H1 (cell line): ENCODE data around the gene GAS7. TPM values are rescaled to one million over a fixed set of nuclear protein-coding genes. Genes with fewer than 3 reads are reported as not detected.

Experiments used
- CTCF ChIA-PET: fragments of 300-600 bp; sonication (Branson Sonifier 250); formaldehyde crosslinking; loops from one replicate; lab custom pipeline; 2021; ENCODE audit not compliant: partially characterized antibody; lab: Charles Lee
- POLR2A ChIA-PET: fragments of 300-600 bp; sonication (Branson Sonifier 250); formaldehyde crosslinking; loops from one replicate; lab custom pipeline; 2021; ENCODE audit warnings: inconsistent platforms; ENCODE audit not compliant: partially characterized antibody; lab: Charles Lee
- DNase-seq, 2 experiments: peaks; one replicate each; pipeline versions ENCODE4 v3.0.0 to v3.0.0-alpha.2; 2010 to 2022; ENCODE audit warnings: low spot score in 2 of 2, low read depth in 1 of 2, mixed read lengths in 1 of 2
- FAIRE-seq: peaks from 2 replicates; lab custom pipeline; 2011; peaks lifted over from hg19 to GRCh38; lab: Jason Lieb, UNC
- H2AFZ ChIP-seq: 2 replicates; pipeline ENCODE4 v1.8.1; 2012; ENCODE audit warnings: low read length, inconsistent platforms
- H2AK5ac ChIP-seq: 2 replicates; pipeline ENCODE4 v1.6.1; 2013; ENCODE audit warnings: low read depth, low read length
- H2BK120ac ChIP-seq: replicated peaks from 2 replicates; pipeline ENCODE3; 2013; ENCODE audit warnings: low read depth, low read length, inconsistent platforms
- H2BK12ac ChIP-seq: 2 replicates; pipeline ENCODE4 v1.6.1; 2013; ENCODE audit warnings: low read depth, low read length
- H2BK15ac ChIP-seq: 2 replicates; pipeline ENCODE4 v1.6.1; 2013; ENCODE audit warnings: low read length
- H2BK20ac ChIP-seq: 2 replicates; pipeline ENCODE4 v1.6.1; 2013; ENCODE audit warnings: low read length
- H2BK5ac ChIP-seq: 2 replicates; pipeline ENCODE4 v1.6.1; 2013; ENCODE audit warnings: low read depth, low read length
- H3K14ac ChIP-seq: 2 replicates; pipeline ENCODE4 v1.6.1; 2013; ENCODE audit warnings: inconsistent platforms; ENCODE audit not compliant: insufficient read length
- H3K18ac ChIP-seq: 2 replicates; pipeline ENCODE4 v1.6.1; 2013; ENCODE audit warnings: low read length; ENCODE audit errors: extremely low read depth
- H3K23ac ChIP-seq: 2 replicates; pipeline ENCODE4 v1.6.1; 2013; ENCODE audit warnings: inconsistent platforms; ENCODE audit not compliant: insufficient read length
- H3K23me2 ChIP-seq: 2 replicates; pipeline ENCODE4 v1.6.1; 2013; ENCODE audit warnings: low read depth, low read length
- H3K27ac ChIP-seq: 2 replicates; pipeline ENCODE4 v1.6.1; 2011; ENCODE audit warnings: low read depth, low read length, inconsistent platforms
- H3K27me3 ChIP-seq, 4 experiments: replicated peaks in 1 of 4; 1 replicate in 1 of 4; 2 replicates in 3 of 4; pipeline versions ENCODE4 v1.6.1 to v1.8.1; 2011 to 2013; ENCODE audit warnings: low read length in 3 of 4, mild to moderate bottlenecking in 3 of 4, inconsistent platforms in 2 of 4, mixed read lengths in 2 of 4, moderate library complexity in 1 of 4; ENCODE audit not compliant: control insufficient read depth in 3 of 4, insufficient read depth in 3 of 4; ENCODE audit errors: extremely low read depth in 1 of 4
- H3K36me3 ChIP-seq, 4 experiments: 2 replicates each; pipeline versions ENCODE4 v1.6.1 to v1.8.1; 2011 to 2013; ENCODE audit warnings: mild to moderate bottlenecking in 4 of 4, low read length in 3 of 4, moderate library complexity in 2 of 4, control low read depth in 1 of 4, inconsistent platforms in 1 of 4; ENCODE audit not compliant: insufficient read depth in 4 of 4, control insufficient read depth in 2 of 4
- H3K4ac ChIP-seq: replicated peaks from 2 replicates; pipeline ENCODE3; 2013; ENCODE audit warnings: low read length, low read depth, mixed read lengths, inconsistent platforms; ENCODE audit not compliant: insufficient read length
- H3K4me1 ChIP-seq, 4 experiments: replicated peaks in 1 of 4; 1 replicate in 1 of 4; 2 replicates in 3 of 4; pipeline versions ENCODE4 v1.6.1 to v1.8.1; 2011 to 2013; ENCODE audit warnings: low read length in 3 of 4, inconsistent platforms in 2 of 4, mixed read lengths in 1 of 4; ENCODE audit not compliant: insufficient read depth in 4 of 4, control insufficient read depth in 3 of 4
- H3K4me2 ChIP-seq, 2 experiments: 2 replicates each; pipeline versions ENCODE4 v1.6.1 to v1.8.1; 2011 to 2013; ENCODE audit warnings: low read depth in 2 of 2, low read length in 2 of 2, control low read depth in 1 of 2, inconsistent platforms in 1 of 2, mild to moderate bottlenecking in 1 of 2; ENCODE audit not compliant: insufficient read depth in 1 of 2
- H3K4me3 ChIP-seq, 4 experiments: fragments of 200-600, 300-600 bp in 1 of 4; sonication (generic), shearing (Covaris generic), sonication (Bioruptor Twin) in 1 of 4; 2 replicates each; pipeline versions ENCODE4 v1.5.1 to v1.8.1; 2011 to 2016; ENCODE audit warnings: low read length in 4 of 4, low read depth in 3 of 4, control low read depth in 2 of 4, inconsistent platforms in 2 of 4, mild to moderate bottlenecking in 2 of 4, mixed read lengths in 1 of 4, moderate library complexity in 1 of 4; ENCODE audit not compliant: insufficient read depth in 2 of 4; ENCODE audit errors: extremely low read depth in 1 of 4
- H3K56ac ChIP-seq: replicated peaks from 2 replicates; pipeline ENCODE3; 2013; ENCODE audit warnings: low read depth, mild to moderate bottlenecking, mixed read lengths, low read length, inconsistent platforms; ENCODE audit not compliant: insufficient read length
- H3K79me1 ChIP-seq: 2 replicates; pipeline ENCODE4 v1.6.1; 2013; ENCODE audit warnings: low read depth, low read length, control low read depth
- H3K79me2 ChIP-seq, 2 experiments: 2 replicates each; pipeline versions ENCODE4 v1.6.1 to v1.8.1; 2012 to 2013; ENCODE audit warnings: low read length in 2 of 2, mild to moderate bottlenecking in 2 of 2, inconsistent platforms in 1 of 2; ENCODE audit not compliant: insufficient read depth in 2 of 2, control insufficient read depth in 1 of 2
- H3K9ac ChIP-seq, 4 experiments: replicated peaks in 1 of 4; 1 replicate in 1 of 4; 2 replicates in 3 of 4; pipeline versions ENCODE4 v1.6.1 to v1.8.1; 2011 to 2013; ENCODE audit warnings: low read depth in 3 of 4, low read length in 3 of 4, control low read depth in 2 of 4, mild to moderate bottlenecking in 2 of 4, moderate library complexity in 2 of 4, inconsistent platforms in 1 of 4; ENCODE audit errors: extremely low read depth in 1 of 4
- H3K9me3 ChIP-seq, 2 experiments: 2 replicates each; pipeline versions ENCODE4 v1.6.1 to v1.8.1; 2012 to 2013; ENCODE audit warnings: mild to moderate bottlenecking in 2 of 2, moderate library complexity in 2 of 2, control low read depth in 1 of 2, inconsistent platforms in 1 of 2, low read depth in 1 of 2, low read length in 1 of 2, mixed read lengths in 1 of 2; ENCODE audit not compliant: insufficient read depth in 2 of 2
- H4K20me1 ChIP-seq, 2 experiments: replicated peaks in 1 of 2; 2 replicates each; pipeline versions ENCODE3 to v1.8.1; 2011 to 2013; ENCODE audit warnings: inconsistent platforms in 2 of 2, low read length in 2 of 2, mild to moderate bottlenecking in 1 of 2; ENCODE audit not compliant: insufficient read depth in 2 of 2, control insufficient read depth in 1 of 2
- H4K5ac ChIP-seq: 2 replicates; pipeline ENCODE4 v1.6.1; 2013; ENCODE audit warnings: low read length, low read depth, mixed read lengths, inconsistent platforms; ENCODE audit not compliant: insufficient read length
- H4K8ac ChIP-seq: 2 replicates; pipeline ENCODE4 v1.8.0; 2013; ENCODE audit warnings: mild to moderate bottlenecking, moderate library complexity, low read length, inconsistent platforms; ENCODE audit not compliant: insufficient read depth; ENCODE audit errors: extremely low read depth
- H4K91ac ChIP-seq: replicated peaks from 2 replicates; pipeline ENCODE3; 2013; ENCODE audit warnings: low read length, mixed read lengths, inconsistent platforms; ENCODE audit not compliant: insufficient read length
- BCL11A ChIP-seq, 2 experiments: IDR thresholded peaks; one replicate each; pipeline ENCODE4 v1.6.1; 2011; ENCODE audit warnings: low read depth in 2 of 2, low read length in 2 of 2, mild to moderate bottlenecking in 2 of 2
- CTCF ChIP-seq, 3 experiments: IDR thresholded peaks; 1 replicate in 2 of 3; 2 replicates in 1 of 3; pipeline versions ENCODE4 v1.5.1 to v1.6.1; 2011; ENCODE audit warnings: low read length in 3 of 3, mild to moderate bottlenecking in 3 of 3, inconsistent platforms in 2 of 3, low read depth in 1 of 3, moderate library complexity in 1 of 3; ENCODE audit not compliant: insufficient read depth in 1 of 3; ENCODE audit errors: control extremely low read depth in 1 of 3
- KDM1A ChIP-seq: fragments of 200-600, 300-600 bp; sonication (generic); IDR thresholded peaks from 2 replicates; pipeline ENCODE4 v1.7.1; 2016; ENCODE audit warnings: mild to moderate bottlenecking, low read length, borderline replicate concordance
- KDM4A ChIP-seq: IDR thresholded peaks from one replicate; pipeline ENCODE4 v1.7.1; 2012; ENCODE audit warnings: low read depth, mild to moderate bottlenecking, moderate library complexity, low read length, inconsistent platforms; ENCODE audit not compliant: severe bottlenecking
- POLR2A ChIP-seq, 2 experiments: IDR thresholded peaks; 1 replicate in 1 of 2; 2 replicates in 1 of 2; pipeline ENCODE4 v1.6.1; 2011; ENCODE audit warnings: low read depth in 2 of 2, low read length in 2 of 2, mild to moderate bottlenecking in 2 of 2; ENCODE audit errors: control extremely low read depth in 1 of 2
- RAD21 ChIP-seq, 2 experiments: IDR thresholded peaks in 1 of 2; conservative IDR thresholded peaks in 1 of 2; 2 replicates each; pipeline ENCODE4 v1.6.1; 2011; ENCODE audit warnings: low read depth in 2 of 2, low read length in 2 of 2, improper control_type of control experiment in 1 of 2, inconsistent platforms in 1 of 2, mild to moderate bottlenecking in 1 of 2, moderate library complexity in 1 of 2
- SP2 ChIP-seq: IDR thresholded peaks from 2 replicates; pipeline ENCODE4 v1.6.1; 2012; ENCODE audit warnings: mild to moderate bottlenecking, low read length, inconsistent platforms
- SP4 ChIP-seq: IDR thresholded peaks from 2 replicates; pipeline ENCODE4 v1.6.1; 2012; ENCODE audit warnings: low read length, inconsistent platforms
- TCF12 ChIP-seq: IDR thresholded peaks from 2 replicates; pipeline ENCODE4 v1.6.1; 2011; ENCODE audit warnings: low read depth, mild to moderate bottlenecking, low read length
- TEAD4 ChIP-seq: IDR thresholded peaks from 2 replicates; pipeline ENCODE4 v1.6.1; 2012; ENCODE audit warnings: low read depth, low read length, inconsistent platforms, mixed read lengths
- YY1 ChIP-seq: IDR thresholded peaks from 2 replicates; pipeline ENCODE4 v1.6.1; 2011; ENCODE audit warnings: low read depth, mild to moderate bottlenecking, low read length
- WGBS, 2 experiments: shearing (Covaris generic) in 1 of 2; methylation state at CpG; one replicate each; pipeline versions ENCODE4 v1.1.6 to v1.1.7; 2013 to 2015; ENCODE audit warnings: low lambda C conversion rate in 2 of 2, mixed read lengths in 2 of 2, inconsistent platforms in 1 of 2, low coverage in 1 of 2, missing lambda C conversion rate in 1 of 2; ENCODE audit not compliant: insufficient replicate concordance in 2 of 2, insufficient coverage in 1 of 2, insufficient read length in 1 of 2; ENCODE audit errors: extremely low coverage in 1 of 2, missing lambda C conversion rate in 1 of 2; 5-methylcytosine and 5-hydroxymethylcytosine counted together
- polyA plus RNA-seq, 7 experiments: library from polyadenylated mRNA; depleted of rRNA in 3 of 7; stranded (reverse) in 5 of 7; unstranded in 2 of 7; fragments of >200 nt in 5 of 7; fragments of 200-250 nt in 2 of 7; gene quantifications; 1 replicate in 5 of 7; 2 replicates in 1 of 7; 4 replicates in 1 of 7; pipeline versions ENCODE4 v1.2.1 to v1.2.3, GENCODE V29; 2011 to 2013; ENCODE audit warnings: missing spikeins in 2 of 7, mixed read lengths in 2 of 7
- total RNA-seq: library from RNA; stranded (reverse); fragmentation: NEBNext Ultra II Directional; extraction: Animal tissue kit (Norgen Biotek cat#: 25700); gene quantifications from 2 replicates; pipeline ENCODE4 v1.2.1, GENCODE V29; 2021

The GAS7 gene
- total and polyA plus RNA-seq, 2 of the 8 experiments (the other 6 are each of a cell fraction or from before 2014, with no cell fraction given): 5.0 to 14.5 TPM

GRCh38 chr17:10178506-10178991, 19.9 kb downstream of the GAS7 start:
- no peak overlapping the region for H2BK120ac ChIP-seq
- H2BK15ac ChIP-seq: no peak overlapping the region; the same call in 1 of the 2 replicates
- H4K20me1 ChIP-seq: no peaks in the 10 kb centered on the region
- ChIA-PET CTCF (interaction anchor here (0.6 to 1.7 kb wide), 3 partner anchors 48 to 355 kb away, joined by 3 read pairs; no protein-coding TSS in a partner anchor), POLR2A (no interaction called here)
- H3K79me1 ChIP-seq: no peaks in the 10 kb centered on the region
- FAIRE-seq (no peak), DNase-seq (no peak)
- H4K5ac ChIP-seq: no peak overlapping the region
- 0 out of 2 replicates have a peak overlapping the region, but pooled peaks have one; percentile 17 for H2BK12ac ChIP-seq
- peak overlapping the region; percentile 36 for H3K18ac ChIP-seq
- WGBS, 2 experiments: 68% methylated on average over 8 of the region's 8 CpGs; no CpG with 5 or more reads in 1 of the 2 experiments
- no peak overlapping the region for H4K91ac ChIP-seq
- no peak overlapping the region for H3K4ac ChIP-seq
- H3K27ac ChIP-seq: no peak overlapping the region
- H3K27me3 ChIP-seq: no peaks in the 10 kb centered on the region
- H3K4me2 ChIP-seq: peak overlapping the region; percentile 55 to 66; a peak in 3 of 4 replicates
- H3K4me3 ChIP-seq: no peak overlapping the region
- H3K9ac ChIP-seq: no peak overlapping the region
- H3K36me3 ChIP-seq: no peaks in the 10 kb centered on the region; a peak in 1 of 8 replicates
- no peak overlapping the region for H3K23ac ChIP-seq
- no peak overlapping the region for H4K8ac ChIP-seq
- H2BK5ac ChIP-seq: no peak overlapping the region; the same call in 1 of the 2 replicates
- H3K14ac ChIP-seq: no peak overlapping the region
- no peak overlapping the region for H3K56ac ChIP-seq
- 0 out of 2 replicates have a peak, but pooled peaks cover 6% of the 10 kb centered on the region for H3K23me2 ChIP-seq
- no peak overlapping the region for H2BK20ac ChIP-seq
- no peaks in the 10 kb centered on the region for H3K9me3 ChIP-seq
- no peaks in the 10 kb centered on the region for H3K79me2 ChIP-seq
- H3K4me1 ChIP-seq: peaks cover 8 to 25% (median 18%) of the 10 kb centered on the region in 4 experiments
- TF ChIP-seq TCF12 (no peak), SP4 (no peak), RAD21 (IDR thresholded peaks at IDR 0.05 in 1 of 2, conservative IDR thresholded peaks at IDR 0.05 in 1 of 2; ENCODE audit: low read depth in 2 of 2, low read length in 2 of 2) (no peak), CTCF (IDR thresholded peaks at IDR 0.05; ENCODE audit: control extremely low read depth in 1 of 3, insufficient read depth in 1 of 3, low read depth in 1 of 3, low read length in 3 of 3) (no peak), TEAD4 (no peak), POLR2A (IDR thresholded peaks at IDR 0.05; ENCODE audit: control extremely low read depth in 1 of 2, low read depth in 2 of 2, low read length in 2 of 2) (no peak), KDM4A (no peak), KDM1A (no peak), BCL11A (IDR thresholded peaks at IDR 0.05; ENCODE audit: low read depth in 2 of 2, low read length in 2 of 2) (no peak), SP2 (no peak), YY1 (no peak)
- H2AFZ ChIP-seq: no peak overlapping the region
- H2AK5ac ChIP-seq: no peak overlapping the region
